GM18951 (cell line): ENCODE data around the gene PPDPF.

Experiments
- POLR2A ChIP-seq: IDR thresholded peaks from 4 replicates; pipeline ENCODE4 v1.6.1; 2011; ENCODE audit warnings: mild to moderate bottlenecking; ENCODE audit not compliant: insufficient read length, insufficient read depth; ENCODE audit errors: extremely low read depth
- in situ Hi-C: fragments of 300-500 bp; cut with MboI; formaldehyde crosslinking; loops from one replicate; pipeline ENCODE4 v1.12.0; 2022; ENCODE audit warnings: low sequenced_read_pairs, mixed read lengths, inconsistent platforms; ENCODE audit not compliant: unreplicated experiment

Gene PPDPF

GRCh38 chr20:63481503-63481902 is 39.1 kb upstream of the PPDPF start:
- in situ Hi-C loops, result no loop called here
- TF ChIP-seq POLR2A, result no peak

GRCh38 chr20:63482021-63482587 is 38.5 kb upstream of the PPDPF start:
- in situ Hi-C loops, result no loop called here
- TF ChIP-seq POLR2A, result no peak

GRCh38 chr20:63483834-63484233 is 36.7 kb upstream of the PPDPF start:
- in situ Hi-C loops, result no loop called here

DNA sequence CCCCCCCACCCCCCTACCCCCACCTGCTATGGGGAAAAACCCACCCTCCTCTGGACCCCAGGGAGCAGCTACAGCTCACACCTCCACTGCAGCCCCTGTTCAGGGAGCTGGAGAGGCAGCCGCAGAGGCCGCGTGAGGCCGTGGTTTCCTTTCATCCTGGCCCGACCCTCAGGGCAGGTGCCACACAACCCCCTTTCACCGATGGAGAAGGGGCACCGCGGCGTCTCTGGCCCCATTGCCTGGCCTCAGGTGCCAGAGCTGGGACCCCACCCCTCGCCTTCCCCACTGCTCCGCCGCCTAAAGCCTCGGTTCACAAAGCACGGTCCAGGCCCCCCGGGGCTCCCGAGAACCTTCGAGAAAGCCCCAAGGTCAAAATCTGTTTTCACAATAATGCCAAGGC is 36.3 kb upstream of the PPDPF start:
- no peak for TF ChIP-seq POLR2A
- in situ Hi-C loops, result no loop called here

More at GRCh38 chr20:63483834-63484233, 36.7 kb upstream of the PPDPF start:
- TF ChIP-seq POLR2A, result no peak

GRCh38 chr20:63484651-63485403 is 35.7 kb upstream of the PPDPF start:
- no peak for TF ChIP-seq POLR2A
- in situ Hi-C loops, result no loop called here

GRCh38 chr20:63486300-63486855 is 34.2 kb upstream of the PPDPF start:
- in situ Hi-C loops, result no loop called here
- TF ChIP-seq POLR2A, result no peak

- no peak for TF ChIP-seq POLR2A
- in situ Hi-C loops, result no loop called here
Observed at GRCh38 chr20:63487116-63487764, 33.3 kb upstream of the PPDPF start.

- in situ Hi-C loops, result no loop called here
- TF ChIP-seq POLR2A, result no peak
Observed at GRCh38 chr20:63487781-63488241, 32.8 kb upstream of the PPDPF start.

GRCh38 chr20:63488315-63489251 is 32.0 kb upstream of the PPDPF start:
- TF ChIP-seq POLR2A, result no peak
- in situ Hi-C loops, result no loop called here

DNA sequence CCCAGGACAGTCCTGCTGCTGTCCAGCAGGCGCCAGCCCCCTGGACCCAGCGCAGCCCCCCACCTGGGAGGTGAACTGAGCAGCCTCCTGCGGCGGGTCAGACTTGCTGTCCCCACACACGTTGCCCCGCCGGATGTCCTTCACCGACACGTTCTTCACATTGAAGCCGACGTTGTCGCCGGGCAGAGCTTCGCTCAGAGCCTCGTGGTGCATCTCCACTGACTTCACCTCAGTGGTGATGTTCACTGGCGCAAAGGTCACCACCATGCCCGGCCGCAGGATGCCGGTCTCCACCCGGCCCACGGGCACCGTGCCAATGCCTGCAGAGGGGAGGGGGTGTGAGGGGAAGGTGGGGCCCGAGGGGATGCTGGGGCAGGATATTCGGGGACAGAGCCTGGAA is 30.1 kb upstream of the PPDPF start:
- TF ChIP-seq POLR2A, result no peak
- in situ Hi-C loops, result no loop called here

- no peak for TF ChIP-seq POLR2A
- in situ Hi-C loops, result no loop called here
Observed at GRCh38 chr20:63491078-63491477, 29.5 kb upstream of the PPDPF start.

DNA sequence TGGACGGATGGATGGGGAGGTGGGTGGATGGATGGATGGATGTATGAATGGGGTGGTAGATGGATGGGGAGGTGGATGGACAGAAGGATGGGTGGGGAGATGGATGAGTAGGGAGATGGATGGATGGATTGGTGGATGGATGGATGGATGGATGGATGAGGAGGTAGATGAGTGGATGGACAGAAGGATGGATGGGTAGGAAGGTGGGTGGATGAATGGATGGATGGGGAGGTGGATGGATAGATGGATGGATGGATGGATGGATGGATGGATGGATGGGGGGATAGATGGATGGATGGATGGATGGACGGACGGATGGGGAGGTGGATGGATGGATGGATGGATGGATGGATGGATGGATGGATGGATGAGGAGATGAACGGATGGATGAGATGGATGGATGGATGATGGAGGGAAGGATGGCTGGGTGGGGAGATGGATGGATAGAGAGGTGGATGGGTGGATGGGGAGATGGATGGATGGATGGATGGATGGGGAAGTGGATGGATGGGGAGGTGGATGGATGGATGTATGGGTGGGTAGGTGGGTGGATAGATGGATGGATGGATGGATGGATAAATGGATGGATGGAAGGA is 28.8 kb upstream of the PPDPF start:
- in situ Hi-C loops, result no loop called here
- TF ChIP-seq POLR2A, result no peak

DNA sequence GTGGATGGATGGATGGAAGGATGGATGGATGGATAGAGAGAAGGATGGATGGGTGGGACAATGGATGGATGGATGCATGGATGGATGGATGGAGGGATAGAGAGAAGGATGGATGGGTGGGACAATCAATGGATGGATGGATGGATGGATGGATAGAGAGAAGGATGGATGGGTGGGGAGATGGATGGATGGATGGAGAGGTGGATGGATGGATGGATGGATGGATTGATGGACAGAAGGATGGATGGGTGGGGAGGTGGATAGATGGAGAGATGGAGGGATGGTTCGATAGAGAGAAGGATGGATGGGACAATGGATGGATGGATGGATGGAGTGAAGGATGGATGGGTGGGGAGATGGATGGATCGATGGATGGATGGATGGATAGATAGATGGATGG is 28.0 kb upstream of the PPDPF start:
- no peak for TF ChIP-seq POLR2A
- in situ Hi-C loops, result no loop called here

- TF ChIP-seq POLR2A, result no peak
- in situ Hi-C loops, result no loop called here
Observed at GRCh38 chr20:63492982-63493381, 27.6 kb upstream of the PPDPF start.
